NCI-H345 treated with DMSO at 0.1 percent for 48 hours (cell line): Measurements from ENCODE around the gene NCAN.
"Not testable (repeated sequence)": the region's sequence is repeated elsewhere in the genome, so short reads cannot be mapped to it uniquely, and the experiment has no call there.

Experiments
- DNase-seq: peaks from one replicate; lab custom pipeline; 2025; ENCODE audit not compliant: unreplicated experiment; lab: John Stamatoyannopoulos, UW

The NCAN gene

DNA sequence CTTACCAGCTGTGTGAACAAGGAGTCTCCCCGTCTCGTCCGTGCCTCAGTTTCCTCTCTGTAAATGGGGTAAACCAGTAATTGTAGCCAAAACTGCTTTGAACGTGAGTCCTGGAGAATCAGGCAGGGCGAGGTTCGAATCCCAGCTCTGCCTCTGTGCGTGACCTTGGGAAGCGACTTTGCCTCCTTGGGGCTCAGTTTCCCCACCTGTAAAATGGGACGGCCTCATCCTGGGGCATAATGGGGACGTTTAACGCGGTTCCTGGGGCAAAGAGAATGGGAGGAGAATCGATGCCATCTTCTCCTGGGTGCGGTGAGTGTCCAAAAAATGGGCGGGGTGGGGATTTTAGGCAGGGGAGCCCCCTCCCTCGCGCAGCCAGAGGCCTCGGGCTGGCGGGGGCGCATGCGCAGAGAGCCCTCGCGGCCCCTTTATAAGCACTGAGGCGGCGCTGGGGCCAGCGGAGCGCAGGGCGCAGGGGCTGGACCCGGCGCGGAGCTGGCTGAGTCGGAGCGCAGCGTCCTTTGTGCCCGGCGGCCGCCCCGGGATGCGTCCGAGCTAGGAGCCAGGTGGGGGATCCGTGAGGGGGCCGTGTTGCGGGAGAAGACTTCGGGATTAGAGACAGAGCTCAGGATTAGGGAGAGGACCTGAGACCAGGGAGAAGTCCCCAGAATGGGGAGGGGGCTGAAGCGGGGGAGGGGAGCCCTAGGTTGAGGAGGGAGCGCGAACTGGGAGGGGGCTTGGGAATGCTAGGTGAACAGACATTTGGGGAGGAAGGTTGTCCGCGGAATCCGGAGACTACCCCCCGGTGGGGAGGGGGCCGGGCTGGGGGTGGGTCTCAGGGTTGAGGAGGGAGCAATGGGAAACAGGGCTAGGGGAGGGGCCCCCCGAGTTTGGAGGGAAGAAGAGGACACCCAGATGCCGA, at the start of gene NCAN:
Gene NCAN, plus strand, starts transcription at position 460 of the 922 bp plus-strand sequence. CDS start 4,996 bp downstream, outside the sequence.
- DNase-seq = no peak

- no peak for DNase-seq
Measured at GRCh38 chr19:19162495-19162894, 49.3 kb upstream of the NCAN start.

- no peak for DNase-seq
Measured at GRCh38 chr19:19165396-19165795, 46.4 kb upstream of the NCAN start.

- no peak for DNase-seq
Measured at GRCh38 chr19:19167612-19168011, 44.1 kb upstream of the NCAN start.

DNA sequence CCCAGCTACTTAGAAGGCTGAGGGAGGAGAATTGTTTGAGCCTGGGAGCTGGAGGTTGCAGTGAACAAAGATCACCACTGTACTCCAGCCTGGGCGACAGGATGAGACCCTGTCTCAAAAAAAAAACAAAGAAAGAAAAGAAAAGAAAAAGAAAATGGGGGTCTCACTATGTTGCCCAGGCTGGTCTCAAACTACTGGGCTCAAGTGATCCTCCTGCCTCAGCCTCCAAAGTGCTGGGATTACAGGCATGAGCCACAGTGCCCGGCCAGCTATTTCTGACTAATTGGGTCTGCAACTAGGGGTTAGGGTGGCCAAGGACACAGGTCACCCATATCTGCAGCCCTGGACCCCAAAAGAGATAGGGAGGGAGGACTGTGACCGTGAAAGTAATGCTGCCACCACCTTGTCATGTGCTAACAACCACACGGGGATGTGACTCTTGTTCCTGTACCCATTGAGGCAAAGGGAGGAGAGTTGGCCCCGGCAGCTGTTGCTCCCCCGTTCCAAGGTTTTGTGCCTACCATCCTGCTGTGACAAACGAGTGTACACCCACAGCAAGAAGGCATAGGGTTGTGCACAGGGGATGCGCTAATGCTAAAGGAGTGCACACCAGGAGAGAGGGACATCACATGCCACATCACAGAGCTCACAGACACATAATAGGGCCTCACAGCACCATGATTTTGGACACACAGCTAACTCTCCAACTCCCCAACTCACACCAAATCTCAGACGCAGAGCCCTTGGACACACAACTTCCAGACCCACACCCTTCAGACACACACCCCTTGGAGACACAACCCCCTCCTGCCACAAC, 42.3 kb upstream of the NCAN start:
- DNase-seq = no peak

- peak; percentile 17 for DNase-seq
Measured at GRCh38 chr19:19170053-19170872, 41.5 kb upstream of the NCAN start, which contains the start of gene MEF2B. Gene MEF2B, minus strand, starts transcription at chr19:19170263. Its CDS starts 19,528 bp downstream, at chr19:19150735.

- DNase-seq = no peak
Measured at GRCh38 chr19:19170873-19171672, 40.7 kb upstream of the NCAN start.

GRCh38 chr19:19171821-19172532, 39.8 kb upstream of the NCAN start:
- no peak for DNase-seq

DNA sequence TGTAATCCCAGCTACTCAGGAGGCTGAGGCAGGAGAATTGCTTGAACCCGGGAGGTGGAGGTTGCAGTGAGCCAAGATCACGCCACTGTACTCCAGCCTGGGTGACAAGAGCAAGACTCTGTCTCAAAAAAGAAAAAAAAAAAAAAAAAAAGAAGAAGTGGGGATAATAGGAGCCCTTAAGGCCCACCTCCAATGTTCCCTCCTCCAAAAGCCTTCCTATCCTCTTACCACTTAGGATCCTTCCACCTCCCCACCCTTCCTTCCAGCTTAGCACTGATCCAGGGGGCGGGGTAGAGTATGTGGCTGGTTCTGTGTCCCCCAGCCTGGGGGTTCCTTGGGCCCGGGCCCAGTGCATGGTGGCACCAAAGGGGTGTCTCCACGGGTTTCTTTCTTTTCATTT, 38.5 kb upstream of the NCAN start:
- DNase-seq = not testable (repeated sequence)

DNA sequence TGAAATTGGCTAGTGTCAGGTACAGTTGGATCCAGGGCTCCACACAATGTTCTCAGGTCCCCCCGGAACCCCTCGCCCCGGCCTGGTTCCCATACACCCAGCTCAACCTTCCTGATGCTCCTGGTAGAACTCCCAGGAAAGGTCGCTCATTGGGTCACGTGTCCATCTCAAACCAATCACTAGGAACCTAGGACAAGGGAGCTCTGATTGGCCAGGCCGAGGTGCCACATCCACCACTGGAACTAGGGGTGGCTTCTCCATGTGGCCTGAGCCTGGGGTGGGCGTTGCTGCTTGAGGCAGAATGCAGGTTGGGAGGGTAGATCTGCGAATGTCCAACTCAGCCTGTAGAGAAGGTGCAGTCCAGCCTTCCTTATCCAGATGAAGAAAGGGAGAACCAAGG, 34.8 kb upstream of the NCAN start:
- no peak for DNase-seq

DNA sequence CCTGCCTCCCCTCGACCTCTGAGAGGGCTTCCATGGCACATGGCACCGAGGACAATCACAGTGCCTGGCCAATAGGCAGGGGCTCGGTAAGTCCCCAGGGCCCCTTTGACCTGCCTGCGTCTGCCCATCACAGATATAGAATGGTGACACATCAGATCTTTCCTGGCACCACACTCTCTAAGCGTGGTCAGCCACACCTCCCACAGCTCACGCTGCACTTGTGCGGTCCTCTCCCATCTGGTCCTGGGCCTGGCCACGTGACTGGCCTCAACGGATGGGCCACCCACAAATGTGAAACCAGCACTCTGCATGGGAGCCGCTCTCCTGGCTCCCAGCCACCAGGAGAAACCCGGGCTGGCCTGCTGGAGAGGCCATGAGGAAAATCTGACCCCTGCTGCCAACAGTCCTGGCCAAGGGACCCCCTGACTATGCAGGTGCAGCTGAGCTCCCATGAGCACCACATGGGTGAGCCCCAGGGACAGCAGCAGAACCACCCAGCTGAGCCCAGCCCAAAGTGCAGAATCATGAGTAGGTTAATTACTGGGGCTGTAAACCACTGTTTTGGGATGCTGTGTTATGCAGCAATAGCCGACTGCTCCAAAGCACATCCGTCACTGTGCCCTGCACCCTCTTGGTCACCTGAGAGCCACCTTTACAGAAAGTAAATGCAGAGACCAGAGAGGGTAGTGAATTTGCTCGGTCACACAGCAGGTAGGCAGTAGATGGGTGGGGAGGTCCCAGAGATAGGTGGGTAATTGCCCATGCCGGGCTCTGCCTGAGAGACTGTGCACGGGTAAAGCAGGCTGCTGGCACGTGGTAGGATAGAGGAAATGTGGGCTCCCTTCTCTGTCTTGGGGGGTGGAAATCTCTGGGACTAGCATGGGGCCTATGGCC, 32.0 kb upstream of the NCAN start:
- DNase-seq = no peak

GRCh38 chr19:19181488-19181998, 30.2 kb upstream of the NCAN start:
- no peak for DNase-seq

DNA sequence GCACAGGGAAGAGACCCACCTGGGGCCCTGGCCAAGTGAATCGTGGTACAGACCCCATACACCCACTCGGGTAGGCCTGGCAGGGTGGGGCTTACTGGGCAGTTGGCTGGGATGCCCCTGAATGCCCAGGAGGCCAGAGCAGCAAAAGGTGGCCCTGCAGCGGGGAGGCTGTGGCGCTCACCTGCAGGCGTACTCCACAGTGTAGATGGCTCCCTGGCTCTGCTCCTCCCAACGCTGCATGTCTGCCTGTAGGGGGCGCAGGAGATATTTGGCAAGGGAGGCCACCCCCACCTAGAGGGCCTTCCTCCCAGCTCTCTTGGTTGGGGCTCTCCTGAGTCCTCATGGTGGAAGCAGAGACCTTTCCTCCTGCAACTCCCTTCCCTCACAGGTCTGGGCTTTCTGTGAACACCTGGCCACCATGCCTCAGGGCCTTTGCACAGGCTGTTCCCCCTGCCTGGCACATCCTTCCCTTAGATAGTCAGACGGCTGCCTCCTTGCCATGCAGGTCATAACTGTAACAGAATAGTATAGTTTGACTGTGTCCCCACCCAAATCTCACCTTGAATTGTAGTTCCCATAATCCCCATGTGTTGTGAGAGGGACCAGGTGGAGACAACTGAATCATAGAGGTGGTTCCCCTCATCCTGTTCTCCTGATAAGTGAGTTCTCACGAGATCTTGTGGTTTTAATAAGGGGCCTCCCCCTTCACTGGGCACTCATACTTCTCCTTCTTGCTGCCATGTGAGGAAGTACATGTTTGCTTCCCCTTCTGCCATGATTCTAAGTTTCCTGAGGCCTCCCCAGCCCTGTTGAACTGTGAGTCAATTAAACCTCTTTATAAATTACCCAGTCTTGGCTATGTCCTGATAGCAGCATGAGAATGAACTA, 25.7 kb upstream of the NCAN start:
- DNase-seq = no peak

GRCh38 chr19:19186742-19187141, 25.0 kb upstream of the NCAN start:
- no peak for DNase-seq

DNA sequence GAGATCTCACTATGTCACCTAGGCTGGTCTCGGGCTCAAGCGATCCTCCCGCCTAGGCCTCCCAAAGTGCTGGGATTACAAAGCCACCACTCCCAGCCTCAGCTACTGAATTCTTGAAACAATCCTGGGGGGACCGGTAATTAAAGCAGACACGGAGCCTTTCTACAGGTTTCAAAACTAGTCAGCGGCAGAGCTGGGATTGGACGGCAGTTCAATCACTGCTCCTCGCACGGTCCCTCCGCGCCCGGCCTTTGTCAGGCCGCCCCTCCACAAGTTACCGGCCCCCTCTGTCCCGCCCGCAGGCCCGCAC, 20.0 kb upstream of the NCAN start:
- DNase-seq = no peak

GRCh38 chr19:19192078-19192882, 19.5 kb upstream of the NCAN start, which contains the start of the genes BORCS8 and RFXANK:
Gene BORCS8, minus strand, starts transcription at chr19:19192152. Its CDS starts 35 bp downstream, at chr19:19192117.
Gene RFXANK, plus strand, starts transcription at chr19:19192258. Its CDS starts 1,689 bp downstream, at chr19:19193947.
- peak; percentile 94 for DNase-seq
